Measurements from ENCODE around the gene NFIB. TPM values are rescaled to one million over a fixed set of nuclear protein-coding genes. Genes with fewer than 3 reads are reported as not detected.

The NFIB gene
- total RNA-seq, 1 experiment from 2014 or later: 75.8 TPM

GRCh38 chr9:14057368-14058324 lies 256.3 kb downstream of the NFIB start:
- H3K4me1 Mint-ChIP-seq (ENCODE audit: low read depth, unreplicated experiment): no peaks in the 10 kb centered on the region
- no TSS peak for BruUV-seq (replicated peaks)
- no peak overlapping the region for H3K4me3 Mint-ChIP-seq (ENCODE audit: low read depth, unreplicated experiment)
- no peaks in the 10 kb centered on the region for H3K36me3 Mint-ChIP-seq (ENCODE audit: insufficient read depth, unreplicated experiment)
- intact Hi-C loops (cut with micrococcal nuclease; ENCODE audit: unreplicated experiment): no loop called here
- H3K27me3 Mint-ChIP-seq (ENCODE audit: unreplicated experiment): no peaks in the 10 kb centered on the region
- H3K27ac Mint-ChIP-seq (ENCODE audit: unreplicated experiment): no peak overlapping the region
- no peak for TF ChIP-seq CTCF (IDR thresholded peaks at IDR 0.05; ENCODE audit: unreplicated experiment)
- DNase-seq: no peak
- CTCF ChIA-PET: no interaction called here
- no peaks in the 10 kb centered on the region for H3K9me3 Mint-ChIP-seq (ENCODE audit: low read depth, unreplicated experiment)

GRCh38 chr9:14056316-14056861 lies 257.6 kb downstream of the NFIB start:
- H3K9me3 Mint-ChIP-seq (ENCODE audit: low read depth, unreplicated experiment): no peaks in the 10 kb centered on the region
- no peaks in the 10 kb centered on the region for H3K4me1 Mint-ChIP-seq (ENCODE audit: low read depth, unreplicated experiment)
- DNase-seq: no peak
- BruUV-seq (replicated peaks): no TSS peak
- no peak overlapping the region for H3K27ac Mint-ChIP-seq (ENCODE audit: unreplicated experiment)
- H3K36me3 Mint-ChIP-seq (ENCODE audit: insufficient read depth, unreplicated experiment): no peaks in the 10 kb centered on the region
- no peaks in the 10 kb centered on the region for H3K27me3 Mint-ChIP-seq (ENCODE audit: unreplicated experiment)
- TF ChIP-seq CTCF (IDR thresholded peaks at IDR 0.05; ENCODE audit: unreplicated experiment): no peak
- CTCF ChIA-PET: no interaction called here
- H3K4me3 Mint-ChIP-seq (ENCODE audit: low read depth, unreplicated experiment): no peak overlapping the region
- intact Hi-C loops (cut with micrococcal nuclease; ENCODE audit: unreplicated experiment): no loop called here

GRCh38 chr9:14054096-14054495 lies 259.8 kb downstream of the NFIB start:
- H3K27me3 Mint-ChIP-seq (ENCODE audit: unreplicated experiment): no peaks in the 10 kb centered on the region
- intact Hi-C loops (cut with micrococcal nuclease; ENCODE audit: unreplicated experiment): no loop called here
- no peak for TF ChIP-seq CTCF (IDR thresholded peaks at IDR 0.05; ENCODE audit: unreplicated experiment)
- DNase-seq: no peak
- no peak overlapping the region for H3K4me3 Mint-ChIP-seq (ENCODE audit: low read depth, unreplicated experiment)
- H3K4me1 Mint-ChIP-seq (ENCODE audit: low read depth, unreplicated experiment): no peaks in the 10 kb centered on the region
- no peaks in the 10 kb centered on the region for H3K36me3 Mint-ChIP-seq (ENCODE audit: insufficient read depth, unreplicated experiment)
- H3K9me3 Mint-ChIP-seq (ENCODE audit: low read depth, unreplicated experiment): no peaks in the 10 kb centered on the region
- CTCF ChIA-PET: no interaction called here
- BruUV-seq (replicated peaks): no TSS peak
- H3K27ac Mint-ChIP-seq (ENCODE audit: unreplicated experiment): no peak overlapping the region

GRCh38 chr9:14052359-14052758 lies 261.6 kb downstream of the NFIB start:
- CTCF ChIA-PET: no interaction called here
- Mint-ChIP-seq H3K4me3 (ENCODE audit: low read depth, unreplicated experiment) (no peak overlapping the region), H3K9me3 (ENCODE audit: low read depth, unreplicated experiment) (no peaks in the 10 kb centered on the region), H3K27me3 (ENCODE audit: unreplicated experiment) (no peaks in the 10 kb centered on the region), H3K4me1 (ENCODE audit: low read depth, unreplicated experiment) (no peaks in the 10 kb centered on the region), H3K27ac (ENCODE audit: unreplicated experiment) (no peak overlapping the region), H3K36me3 (ENCODE audit: insufficient read depth, unreplicated experiment) (no peaks in the 10 kb centered on the region)
- BruUV-seq (replicated peaks): no TSS peak
- TF ChIP-seq CTCF (IDR thresholded peaks at IDR 0.05; ENCODE audit: unreplicated experiment): no peak
- no peak for DNase-seq
- intact Hi-C loops (cut with micrococcal nuclease; ENCODE audit: unreplicated experiment): no loop called here

Measured in Calu3 (cell line).